A673 (cell line): ENCODE results near the gene TFAP2D.

Source experiments
- EZH2 ChIP-seq: fragments of 200-600 bp; sonication (generic); IDR thresholded peaks from 2 replicates; pipeline ENCODE4 v1.6.1; 2017; ENCODE audit warnings: borderline replicate concordance, low read depth, mild to moderate bottlenecking, mixed read lengths, antibody characterized with exemption, low read length; ENCODE audit not compliant: poor library complexity, severe bottlenecking
- TF ChIP-seq, protein P1 (sequence below): fragments of 300-800, 200-600 bp; sonication (generic); conservative IDR thresholded peaks from 2 replicates; pipeline ENCODE4 v1.5.1; 2017; ENCODE audit warnings: low read depth, mild to moderate bottlenecking, antibody characterized with exemption, low read length, moderate library complexity, mixed read lengths

DNA sequence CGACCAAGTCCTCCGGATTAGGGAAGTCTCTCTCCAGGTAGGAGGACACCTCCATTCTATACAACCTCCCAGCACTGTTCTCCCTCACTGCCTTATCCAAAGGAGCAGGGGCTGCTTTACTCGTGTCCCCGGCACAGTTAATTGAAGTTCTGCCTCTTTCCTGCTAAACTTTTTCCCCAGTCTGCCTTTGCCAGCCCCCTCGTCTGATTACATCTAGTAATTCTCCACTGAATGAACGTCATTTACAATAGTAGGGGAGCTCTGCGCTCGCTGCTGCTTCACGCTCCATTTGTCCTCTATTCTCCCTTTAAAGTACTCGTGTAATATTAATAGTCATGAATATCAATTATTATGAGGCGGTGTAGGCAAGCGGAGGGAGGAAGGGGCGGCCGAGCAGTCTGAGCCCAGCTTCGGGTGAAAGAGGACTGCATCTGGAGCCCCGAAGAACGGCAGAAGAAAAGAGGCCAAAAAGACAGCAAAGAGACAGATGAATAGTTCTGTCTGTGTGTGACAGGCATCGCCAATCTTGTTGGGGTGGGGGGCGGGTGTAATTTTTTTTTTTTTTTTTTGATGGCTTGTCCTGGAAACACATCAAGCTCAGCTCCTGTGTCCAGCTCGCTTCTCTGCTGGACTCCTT, 108.2 kb downstream of the TFAP2D start:
- TF ChIP-seq, protein P1, sequence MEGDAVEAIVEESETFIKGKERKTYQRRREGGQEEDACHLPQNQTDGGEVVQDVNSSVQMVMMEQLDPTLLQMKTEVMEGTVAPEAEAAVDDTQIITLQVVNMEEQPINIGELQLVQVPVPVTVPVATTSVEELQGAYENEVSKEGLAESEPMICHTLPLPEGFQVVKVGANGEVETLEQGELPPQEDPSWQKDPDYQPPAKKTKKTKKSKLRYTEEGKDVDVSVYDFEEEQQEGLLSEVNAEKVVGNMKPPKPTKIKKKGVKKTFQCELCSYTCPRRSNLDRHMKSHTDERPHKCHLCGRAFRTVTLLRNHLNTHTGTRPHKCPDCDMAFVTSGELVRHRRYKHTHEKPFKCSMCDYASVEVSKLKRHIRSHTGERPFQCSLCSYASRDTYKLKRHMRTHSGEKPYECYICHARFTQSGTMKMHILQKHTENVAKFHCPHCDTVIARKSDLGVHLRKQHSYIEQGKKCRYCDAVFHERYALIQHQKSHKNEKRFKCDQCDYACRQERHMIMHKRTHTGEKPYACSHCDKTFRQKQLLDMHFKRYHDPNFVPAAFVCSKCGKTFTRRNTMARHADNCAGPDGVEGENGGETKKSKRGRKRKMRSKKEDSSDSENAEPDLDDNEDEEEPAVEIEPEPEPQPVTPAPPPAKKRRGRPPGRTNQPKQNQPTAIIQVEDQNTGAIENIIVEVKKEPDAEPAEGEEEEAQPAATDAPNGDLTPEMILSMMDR: no peak
- no peak for TF ChIP-seq EZH2
